ENCODE measurements around the gene ASB10.

Gene ASB10

GRCh38 chr7:151135866-151136843 is 50.9 kb downstream of the ASB10 start:
- DNase-seq (ENCODE audit: low read depth): no peak

DNA sequence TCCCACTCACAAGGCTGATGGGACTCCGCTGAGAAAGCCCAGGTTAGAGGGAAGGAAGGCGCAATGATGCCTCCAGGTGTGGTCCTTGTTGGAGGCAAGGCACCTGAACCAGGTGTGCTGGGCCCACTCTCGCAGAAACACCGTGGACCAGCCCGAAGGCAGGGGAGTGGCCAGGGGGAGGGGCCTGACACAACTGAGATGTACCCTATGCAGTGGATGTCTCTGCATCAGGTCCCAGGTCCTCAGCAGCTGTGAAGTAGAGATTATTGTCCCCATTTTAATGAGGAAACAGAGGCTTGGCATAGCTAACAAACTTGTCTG is 51.6 kb downstream of the ASB10 start:
- DNase-seq (ENCODE audit: low read depth): no peak

GRCh38 chr7:151134743-151135524 is 52.1 kb downstream of the ASB10 start:
- no peak for DNase-seq (ENCODE audit: low read depth)

GRCh38 chr7:151133986-151134742 is 52.9 kb downstream of the ASB10 start:
- no peak for DNase-seq (ENCODE audit: low read depth)

DNA sequence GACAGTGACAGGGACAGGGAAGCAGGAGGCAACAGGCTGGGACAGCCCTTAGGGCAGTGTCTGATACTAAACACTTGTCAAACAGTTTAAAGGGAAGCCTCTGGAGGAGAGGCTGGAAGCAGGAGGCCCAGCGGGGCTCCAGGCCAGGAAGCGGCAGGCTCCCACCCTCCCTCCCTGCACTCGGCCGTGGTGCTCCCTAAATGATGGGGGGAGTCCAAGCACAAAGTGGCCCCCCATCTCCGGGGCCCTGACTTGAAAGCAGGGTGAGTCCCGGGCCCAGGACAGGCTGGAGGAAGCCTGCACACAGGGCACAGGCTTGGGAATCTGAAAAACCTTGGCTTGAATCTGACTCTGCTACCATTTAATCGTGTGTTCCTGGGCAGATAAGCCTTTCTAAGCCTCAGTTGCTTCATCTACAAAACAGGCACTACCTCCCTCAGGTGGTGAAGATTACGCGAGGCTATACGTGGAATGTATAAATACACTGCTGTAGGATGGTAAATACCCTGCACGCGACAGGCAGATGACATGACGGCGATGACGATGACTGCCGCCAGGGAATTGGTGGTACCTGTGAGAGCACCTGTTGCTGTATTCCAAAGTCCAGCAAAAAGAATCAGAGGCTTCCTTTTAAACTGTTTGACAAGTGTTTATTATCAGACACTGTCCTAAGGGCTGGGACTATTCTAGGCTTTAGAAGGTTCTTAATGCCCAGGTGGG is 53.6 kb downstream of the ASB10 start:
- DNase-seq (ENCODE audit: low read depth): no peak

- no peak for DNase-seq (ENCODE audit: low read depth)
These were observed 54.4 kb downstream of the ASB10 start for GRCh38 chr7:151132461-151133205.

GRCh38 chr7:151131592-151132293 is 55.3 kb downstream of the ASB10 start:
- no peak for DNase-seq (ENCODE audit: low read depth)

DNA sequence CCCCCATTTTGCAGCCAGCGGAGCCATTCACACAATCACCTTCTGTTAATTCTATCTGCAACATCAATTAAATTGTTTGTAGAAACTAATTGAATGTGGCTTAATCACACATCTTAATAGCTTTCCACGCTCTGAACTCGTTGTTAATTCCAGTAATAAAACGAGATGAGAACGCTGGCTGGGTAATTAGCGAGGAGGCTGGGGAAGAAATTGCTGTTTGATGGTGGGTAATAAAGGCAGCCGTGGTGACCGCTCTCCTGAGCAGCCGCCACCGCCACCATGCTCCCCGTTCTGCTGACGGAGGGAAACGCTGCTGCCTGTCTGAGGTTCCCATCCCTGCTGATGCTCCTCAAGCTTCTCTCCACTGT is 55.8 kb downstream of the ASB10 start:
- no peak for DNase-seq (ENCODE audit: low read depth)

DNA sequence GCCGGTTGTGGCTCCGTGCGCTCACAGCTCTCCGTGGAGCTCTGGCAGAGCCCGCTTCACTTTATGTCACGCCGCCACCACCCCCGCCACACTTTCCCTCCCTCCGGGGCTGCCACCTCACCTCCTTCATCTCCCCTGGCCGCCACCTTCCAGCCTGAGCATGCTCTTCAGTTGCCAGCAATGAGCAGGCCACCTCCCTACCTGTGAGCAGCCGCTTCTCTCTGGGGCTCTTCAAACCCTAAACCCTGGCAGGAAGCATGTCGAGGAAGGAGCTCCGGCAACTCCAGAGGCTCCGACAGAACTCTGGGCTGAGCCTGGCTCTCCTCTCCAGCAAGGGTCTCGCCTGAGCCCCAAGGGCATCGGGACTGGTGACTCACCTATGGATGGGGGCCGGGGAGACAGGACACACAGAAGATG is 56.3 kb downstream of the ASB10 start:
- DNase-seq (ENCODE audit: low read depth): no peak

DNA sequence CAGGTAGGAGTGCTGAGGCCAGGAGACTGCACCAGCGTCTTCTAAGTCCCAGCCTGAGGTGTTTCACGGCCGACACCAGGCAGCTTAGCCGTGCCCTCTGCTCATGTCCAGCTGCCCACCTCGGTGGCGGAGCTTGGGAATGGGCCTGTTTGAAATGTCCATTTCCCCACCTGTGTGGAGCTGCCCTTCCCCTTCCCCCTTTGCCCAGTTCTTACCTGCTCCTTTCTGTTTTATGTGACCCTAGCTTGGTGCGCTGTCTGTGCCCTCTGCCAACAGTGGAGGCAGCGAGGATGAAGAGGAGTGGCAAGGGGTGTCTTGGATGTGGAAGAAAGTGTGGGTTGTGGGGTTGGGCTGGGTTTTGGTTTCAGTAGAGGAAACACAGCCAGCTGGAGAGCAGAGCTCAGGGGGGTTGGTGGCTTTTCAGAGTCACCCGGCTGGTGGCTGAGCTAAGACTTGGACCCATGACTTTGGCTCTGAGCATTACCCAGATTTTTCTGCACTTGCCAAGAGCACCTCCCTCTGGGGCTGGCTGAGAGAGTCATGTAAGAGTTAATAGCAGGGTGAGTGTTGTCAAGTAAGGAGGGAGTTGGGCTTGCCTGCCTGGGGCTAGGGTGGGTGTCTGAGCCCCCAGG is 57.0 kb downstream of the ASB10 start:
- DNase-seq (ENCODE audit: low read depth): no peak

DNA sequence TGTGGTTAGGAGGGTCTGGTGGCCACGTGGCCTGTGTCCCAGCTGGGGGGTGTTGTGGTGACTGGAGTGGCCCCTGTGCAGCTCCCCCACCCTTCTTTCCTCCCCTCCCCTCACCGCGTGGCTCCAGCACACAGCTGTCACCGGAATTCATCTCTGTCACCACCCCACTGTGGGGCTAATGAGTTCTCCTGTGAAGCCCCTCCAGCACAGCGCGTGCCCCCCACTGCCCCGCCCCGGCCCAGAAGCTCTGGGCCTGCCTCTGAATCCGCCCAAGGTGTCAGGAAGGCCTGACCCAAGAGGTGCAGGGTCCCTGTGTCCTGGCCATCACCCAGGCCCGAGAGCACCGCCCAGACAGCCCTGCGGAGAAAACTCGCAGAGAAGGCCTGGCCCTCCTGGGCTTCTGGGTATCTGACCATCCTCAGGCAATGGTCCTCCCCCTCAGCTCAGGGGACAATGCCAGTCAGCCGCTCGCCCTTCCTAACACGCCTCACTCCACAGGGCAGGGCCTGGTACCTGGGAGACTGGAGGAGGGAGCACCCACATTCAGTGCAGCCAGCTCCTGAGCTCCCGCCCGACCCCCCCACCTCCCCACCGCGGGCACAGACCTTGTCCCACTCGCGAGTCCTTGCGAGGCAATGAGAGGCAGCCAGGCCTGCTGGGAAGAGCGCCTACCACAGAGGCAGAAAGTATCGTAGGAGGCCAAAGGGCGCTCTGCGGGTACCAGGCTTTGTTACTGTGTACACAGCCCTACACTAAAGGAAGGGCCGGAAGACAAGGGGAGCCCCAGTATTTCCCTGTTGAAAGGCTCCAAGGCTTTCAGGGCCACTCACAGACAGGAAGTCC is 57.7 kb downstream of the ASB10 start:
- no peak for DNase-seq (ENCODE audit: low read depth)

- no peak for DNase-seq (ENCODE audit: low read depth)
These were observed 58.3 kb downstream of the ASB10 start for GRCh38 chr7:151128716-151129115.

DNA sequence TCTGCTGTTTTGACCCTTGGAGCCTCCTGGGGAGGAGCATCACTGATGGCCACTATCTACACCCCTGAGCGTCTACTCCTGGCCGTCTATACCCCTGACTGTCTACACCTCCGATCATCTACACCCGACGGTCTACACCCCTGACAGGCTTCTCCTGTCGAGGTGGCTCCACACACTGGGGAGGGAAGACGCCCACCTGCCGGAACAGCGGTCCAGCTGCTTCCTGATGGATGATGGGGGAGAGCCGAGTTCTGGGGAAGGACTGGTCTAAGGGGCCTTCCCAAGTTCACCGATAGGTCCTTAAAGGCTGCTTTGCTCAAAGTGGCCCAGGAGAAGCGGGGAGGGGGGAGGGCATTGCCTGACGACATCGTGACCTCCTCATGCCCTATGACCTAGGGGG is 58.9 kb downstream of the ASB10 start:
- no peak for DNase-seq (ENCODE audit: low read depth)

DNA sequence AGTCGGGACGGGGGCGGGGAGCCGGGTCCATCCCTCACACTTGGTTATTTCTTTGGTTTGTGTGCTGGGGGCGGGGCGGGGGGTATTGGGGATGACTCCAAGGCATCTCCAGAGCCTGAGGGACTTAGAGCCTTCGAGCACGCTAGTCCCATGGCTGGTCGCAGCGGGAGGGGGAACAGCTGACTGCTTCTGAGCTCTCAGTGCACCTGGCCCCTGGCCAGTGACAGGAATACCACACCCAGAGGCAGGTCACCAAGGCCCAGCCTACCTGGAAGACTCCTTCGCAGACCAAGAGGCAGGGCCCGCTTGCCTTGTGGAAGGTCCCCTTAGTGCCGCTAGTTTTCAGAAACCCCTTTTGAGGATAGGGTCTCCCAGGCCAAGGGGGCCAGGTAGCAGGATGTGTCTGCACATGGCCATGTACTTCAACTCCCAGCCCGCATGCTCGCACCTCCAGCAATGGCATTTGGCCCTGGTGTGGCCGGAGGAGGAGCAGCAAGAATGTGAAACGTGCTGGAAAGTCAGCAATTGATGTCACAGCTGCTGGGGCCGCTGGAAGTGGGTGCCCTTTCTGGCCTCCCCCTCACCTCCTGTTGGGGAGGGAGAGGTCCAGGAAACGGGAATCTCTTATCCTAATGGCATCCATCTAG is 60.4 kb downstream of the ASB10 start:
- no peak for DNase-seq (ENCODE audit: low read depth)

- no peak for DNase-seq (ENCODE audit: low read depth)
These were observed 61.1 kb downstream of the ASB10 start for GRCh38 chr7:151125846-151126481.
